Measurements from ENCODE around the gene PDE4D.

DNA sequence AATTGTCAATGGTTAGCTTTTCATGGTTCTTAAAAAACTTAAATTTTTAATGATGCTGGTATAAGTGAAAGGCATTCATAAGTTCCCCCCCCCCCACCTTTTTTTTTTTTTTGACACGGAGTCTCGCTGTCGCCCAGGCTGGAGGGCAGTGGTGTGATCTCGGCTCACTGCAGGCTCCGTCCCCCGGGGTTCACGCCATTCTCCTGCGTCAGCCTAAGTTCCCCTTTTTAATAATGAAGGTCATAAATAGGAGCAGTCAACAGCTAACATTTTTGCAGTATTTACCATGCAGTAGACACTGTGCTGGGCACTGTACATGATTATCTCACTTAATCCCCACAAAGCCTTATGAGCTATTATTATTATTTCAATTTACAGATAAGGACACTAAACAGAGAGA lies 556.3 kb downstream of the PDE4D start:
- TF ChIP-seq TCF7L2 (IDR thresholded peaks at IDR 0.05; ENCODE audit: low read depth, low read length), result no peak
- TF ChIP-seq, protein P1, sequence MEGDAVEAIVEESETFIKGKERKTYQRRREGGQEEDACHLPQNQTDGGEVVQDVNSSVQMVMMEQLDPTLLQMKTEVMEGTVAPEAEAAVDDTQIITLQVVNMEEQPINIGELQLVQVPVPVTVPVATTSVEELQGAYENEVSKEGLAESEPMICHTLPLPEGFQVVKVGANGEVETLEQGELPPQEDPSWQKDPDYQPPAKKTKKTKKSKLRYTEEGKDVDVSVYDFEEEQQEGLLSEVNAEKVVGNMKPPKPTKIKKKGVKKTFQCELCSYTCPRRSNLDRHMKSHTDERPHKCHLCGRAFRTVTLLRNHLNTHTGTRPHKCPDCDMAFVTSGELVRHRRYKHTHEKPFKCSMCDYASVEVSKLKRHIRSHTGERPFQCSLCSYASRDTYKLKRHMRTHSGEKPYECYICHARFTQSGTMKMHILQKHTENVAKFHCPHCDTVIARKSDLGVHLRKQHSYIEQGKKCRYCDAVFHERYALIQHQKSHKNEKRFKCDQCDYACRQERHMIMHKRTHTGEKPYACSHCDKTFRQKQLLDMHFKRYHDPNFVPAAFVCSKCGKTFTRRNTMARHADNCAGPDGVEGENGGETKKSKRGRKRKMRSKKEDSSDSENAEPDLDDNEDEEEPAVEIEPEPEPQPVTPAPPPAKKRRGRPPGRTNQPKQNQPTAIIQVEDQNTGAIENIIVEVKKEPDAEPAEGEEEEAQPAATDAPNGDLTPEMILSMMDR (IDR thresholded peaks at IDR 0.05), result no peak
